Activated CD8-positive, alpha-beta T cell treated with anti-CD3 and anti-CD28 coated beads, Interleukin-2, amount 10 ng/mL, durations not matched to agents 7 days and 5 days (primary cell): ENCODE measurements around the gene RUNX1. TPM values are rescaled to one million over a fixed set of nuclear protein-coding genes. Genes with fewer than 3 reads are reported as not detected.

ENCODE experiments used
- ATAC-seq: fragments of 150-1000 bp; cut with Tn5 transposase; one replicate; pipeline ENCODE4 v1.10.0; 2021; ENCODE audit warnings: moderate library complexity
- CTCF ChIA-PET: fragments of 350-600 bp; sonication (Branson Sonifier 250); formaldehyde crosslinking; loops from one replicate; lab custom pipeline; 2021; ENCODE audit warnings: antibody characterized with exemption; lab: Charles Lee
- POLR2A ChIA-PET: fragments of 350-600 bp; sonication (Branson Sonifier 250); formaldehyde crosslinking; loops from one replicate; lab custom pipeline; 2021; ENCODE audit warnings: antibody characterized with exemption; lab: Charles Lee
- DNase-seq: peaks from one replicate; pipeline ENCODE4 v3.0.0-alpha.2; 2020
- H3K27ac Mint-ChIP-seq: one replicate; pipeline ENCODE4 v1.8.0; 2021; ENCODE audit warnings: mild to moderate bottlenecking, mixed read lengths
- H3K27me3 Mint-ChIP-seq: one replicate; pipeline ENCODE4 v1.8.0; 2021; ENCODE audit warnings: low read depth, mixed read lengths
- H3K36me3 Mint-ChIP-seq: one replicate; pipeline ENCODE4 v1.8.0; 2021; ENCODE audit warnings: low read depth, mixed read lengths
- H3K4me1 Mint-ChIP-seq: one replicate; pipeline ENCODE4 v1.8.0; 2021; ENCODE audit warnings: low read depth, mixed read lengths
- H3K4me3 Mint-ChIP-seq: one replicate; pipeline ENCODE4 v1.8.0; 2021; ENCODE audit warnings: mild to moderate bottlenecking, mixed read lengths
- H3K9me3 Mint-ChIP-seq: one replicate; pipeline ENCODE4 v1.8.0; 2022; ENCODE audit warnings: mixed read lengths; ENCODE audit not compliant: insufficient read depth
- total RNA-seq, 2 experiments: library from RNA; stranded (reverse); gene quantifications; one replicate each; pipeline ENCODE4 v1.2.3, GENCODE V29; 2021

Gene RUNX1
- total RNA-seq, 2 experiments from 2014 or later, result 10.4 to 10.6 TPM

GRCh38 chr21:34857122-34857713 lies 191.9 kb downstream of the RUNX1 start:
- Mint-ChIP-seq H3K27me3 (no peaks in the 10 kb centered on the region), H3K4me1 (peaks cover 9% of the 10 kb centered on the region), H3K4me3 (no peak overlapping the region), H3K36me3 (peaks cover 1% of the 10 kb centered on the region), H3K27ac (no peak overlapping the region), H3K9me3 (no peaks in the 10 kb centered on the region)
- ATAC-seq (no peak), DNase-seq (no peak)
- ChIA-PET POLR2A (no interaction called here), CTCF (interaction anchor here (1.0 kb wide), 1 partner anchor 20 kb away, joined by 3 read pairs; no protein-coding TSS in a partner anchor)

GRCh38 chr21:34852448-34852847 lies 196.7 kb downstream of the RUNX1 start:
- POLR2A ChIA-PET, result no interaction called here
- peaks cover 2% of the 10 kb centered on the region for H3K36me3 Mint-ChIP-seq
- H3K4me1 Mint-ChIP-seq, result peaks cover 11% of the 10 kb centered on the region
- H3K9me3 Mint-ChIP-seq, result no peaks in the 10 kb centered on the region
- ATAC-seq, result no peak
- no peaks in the 10 kb centered on the region for H3K27me3 Mint-ChIP-seq
- CTCF ChIA-PET, result interaction anchor here (0.7 to 1.4 kb wide), 2 partner anchors 15 to 107 kb away, joined by 3 read pairs; no protein-coding TSS in a partner anchor
- no peak overlapping the region for H3K27ac Mint-ChIP-seq
- DNase-seq, result no peak
- no peak overlapping the region for H3K4me3 Mint-ChIP-seq

GRCh38 chr21:34850166-34850690 lies 198.9 kb downstream of the RUNX1 start:
- CTCF ChIA-PET, result no interaction called here
- Mint-ChIP-seq H3K4me1 (peaks cover 28% of the 10 kb centered on the region), H3K9me3 (no peaks in the 10 kb centered on the region), H3K27me3 (no peaks in the 10 kb centered on the region), H3K27ac (no peak overlapping the region), H3K4me3 (no peak overlapping the region), H3K36me3 (peaks cover 2% of the 10 kb centered on the region)
- POLR2A ChIA-PET, result no interaction called here
- ATAC-seq, result no peak
- DNase-seq, result no peak

GRCh38 chr21:34846601-34847112 lies 202.4 kb downstream of the RUNX1 start:
- POLR2A ChIA-PET, result interaction anchor here (0.9 kb wide), 1 partner anchor 31 kb away, joined by 3 read pairs; no protein-coding TSS in a partner anchor
- Mint-ChIP-seq H3K4me3 (no peak overlapping the region), H3K4me1 (peaks cover 30% of the 10 kb centered on the region), H3K36me3 (peaks cover 5% of the 10 kb centered on the region), H3K27me3 (peaks cover 9% of the 10 kb centered on the region), H3K9me3 (no peaks in the 10 kb centered on the region), H3K27ac (no peak overlapping the region)
- ATAC-seq, result no peak
- no peak for DNase-seq
- CTCF ChIA-PET, result interaction anchor here (0.8 to 1.2 kb wide), 3 partner anchors 8 to 153 kb away, joined by 3 read pairs; no protein-coding TSS in a partner anchor

GRCh38 chr21:34845521-34846451 lies 203.3 kb downstream of the RUNX1 start:
- DNase-seq (peak; percentile 80), ATAC-seq (peak; percentile 82)
- H3K36me3 Mint-ChIP-seq, result peaks cover 3% of the 10 kb centered on the region
- ChIA-PET CTCF (interaction anchor here (0.7 to 1.2 kb wide), 4 partner anchors 9 to 153 kb away, joined by 3 read pairs; no protein-coding TSS in a partner anchor), POLR2A (interaction anchor here (0.9 to 1.1 kb wide), 2 partner anchors 32 to 38 kb away, joined by 3 to 5 read pairs; no protein-coding TSS in a partner anchor)
- H3K4me3 Mint-ChIP-seq, result peak overlapping the region; percentile 13
- H3K4me1 Mint-ChIP-seq, result peaks cover 30% of the 10 kb centered on the region
- H3K9me3 Mint-ChIP-seq, result no peaks in the 10 kb centered on the region
- H3K27me3 Mint-ChIP-seq, result peaks cover 9% of the 10 kb centered on the region
- H3K27ac Mint-ChIP-seq, result no peak overlapping the region

GRCh38 chr21:34844924-34845238 lies 204.2 kb downstream of the RUNX1 start:
- Mint-ChIP-seq H3K36me3 (peaks cover 2% of the 10 kb centered on the region), H3K9me3 (no peaks in the 10 kb centered on the region), H3K27me3 (peaks cover 9% of the 10 kb centered on the region), H3K27ac (no peak overlapping the region), H3K4me3 (no peak overlapping the region), H3K4me1 (peaks cover 30% of the 10 kb centered on the region)
- ATAC-seq, result no peak
- ChIA-PET POLR2A (no interaction called here), CTCF (no interaction called here)
- no peak for DNase-seq

- Mint-ChIP-seq H3K4me3 (no peak overlapping the region), H3K9me3 (no peaks in the 10 kb centered on the region), H3K36me3 (peaks cover 2% of the 10 kb centered on the region), H3K27ac (no peak overlapping the region), H3K4me1 (peaks cover 30% of the 10 kb centered on the region), H3K27me3 (peaks cover 9% of the 10 kb centered on the region)
- ChIA-PET POLR2A (interaction anchor here (0.6 kb wide), 1 partner anchor 130 kb away, joined by 5 read pairs; no protein-coding TSS in a partner anchor), CTCF (no interaction called here)
- ATAC-seq (no peak), DNase-seq (no peak)
These were observed 204.8 kb downstream of the RUNX1 start for GRCh38 chr21:34844013-34844923.

GRCh38 chr21:34843562-34843961 lies 205.5 kb downstream of the RUNX1 start:
- no peak overlapping the region for H3K27ac Mint-ChIP-seq
- no peak for DNase-seq
- H3K27me3 Mint-ChIP-seq, result peaks cover 9% of the 10 kb centered on the region
- H3K36me3 Mint-ChIP-seq, result peaks cover 2% of the 10 kb centered on the region
- no peak for ATAC-seq
- H3K4me3 Mint-ChIP-seq, result no peak overlapping the region
- H3K9me3 Mint-ChIP-seq, result no peaks in the 10 kb centered on the region
- POLR2A ChIA-PET, result interaction anchor here (0.6 kb wide), 1 partner anchor 130 kb away, joined by 5 read pairs; no protein-coding TSS in a partner anchor
- H3K4me1 Mint-ChIP-seq, result peaks cover 35% of the 10 kb centered on the region
- CTCF ChIA-PET, result no interaction called here

DNA sequence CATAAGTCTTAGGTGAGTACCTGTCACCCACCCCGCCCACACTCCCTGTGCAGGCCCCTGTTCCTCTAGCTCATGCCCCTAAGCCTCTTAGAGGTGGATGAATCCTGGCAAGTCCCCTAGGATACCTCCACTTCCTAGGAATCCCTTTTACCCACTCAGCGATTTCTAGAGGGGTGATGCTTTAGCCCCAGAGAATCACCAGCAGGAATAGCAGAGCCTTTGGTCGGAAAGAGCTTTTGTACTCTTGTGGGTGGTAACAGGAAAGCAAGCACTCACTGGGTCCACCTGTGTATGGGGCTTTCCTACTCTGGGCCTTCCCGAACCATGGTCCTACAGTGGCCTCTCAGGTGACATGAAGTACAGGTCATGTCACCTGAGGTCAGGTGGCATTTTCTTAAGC lies 207.9 kb downstream of the RUNX1 start:
- CTCF ChIA-PET, result no interaction called here

GRCh38 chr21:34840693-34841092 lies 208.4 kb downstream of the RUNX1 start:
- Mint-ChIP-seq H3K36me3 (peaks cover 6% of the 10 kb centered on the region), H3K9me3 (no peaks in the 10 kb centered on the region), H3K4me3 (no peak overlapping the region), H3K27ac (no peak overlapping the region), H3K4me1 (peaks cover 30% of the 10 kb centered on the region), H3K27me3 (peaks cover 9% of the 10 kb centered on the region)
- ChIA-PET POLR2A (no interaction called here), CTCF (no interaction called here)
- no peak for DNase-seq
- no peak for ATAC-seq

More for the DNA sequence above, 207.9 kb downstream of the RUNX1 start:
- no peaks in the 10 kb centered on the region for H3K9me3 Mint-ChIP-seq
- peaks cover 30% of the 10 kb centered on the region for H3K4me1 Mint-ChIP-seq
- POLR2A ChIA-PET, result no interaction called here
- no peak overlapping the region for H3K4me3 Mint-ChIP-seq
- H3K36me3 Mint-ChIP-seq, result peaks cover 5% of the 10 kb centered on the region
- DNase-seq (no peak), ATAC-seq (no peak)
- peaks cover 9% of the 10 kb centered on the region for H3K27me3 Mint-ChIP-seq
- H3K27ac Mint-ChIP-seq, result no peak overlapping the region
